Measurements from ENCODE around the gene RBL2.
"Not testable (repeated sequence)": the region's sequence is repeated elsewhere in the genome, so short reads cannot be mapped to it uniquely, and the experiment has no call there.

- not testable (repeated sequence) for TF ChIP-seq TCF7L2 (IDR thresholded peaks at IDR 0.05; ENCODE audit: borderline replicate concordance, extremely low read depth, insufficient read depth, insufficient read length); POLR2AphosphoS5 (IDR thresholded peaks at IDR 0.05; ENCODE audit: low read depth, low read length); CTCF (IDR thresholded peaks at IDR 0.05 in 2 of 3, conservative IDR thresholded peaks at IDR 0.05 in 1 of 3; ENCODE audit: borderline replicate concordance in 1 of 3, insufficient read depth in 1 of 3, low read depth in 2 of 3, low read length in 2 of 3); POLR2A (IDR thresholded peaks at IDR 0.05; ENCODE audit: borderline replicate concordance, extremely low read depth, insufficient read depth, insufficient read length); FOSL1 (IDR thresholded peaks at IDR 0.05; ENCODE audit: low read depth); SIN3A (IDR thresholded peaks at IDR 0.05; ENCODE audit: low read depth); RAD21 (IDR thresholded peaks at IDR 0.05; ENCODE audit: low read depth); JUND (IDR thresholded peaks at IDR 0.05); EZH2 (IDR thresholded peaks at IDR 0.05); MAX (IDR thresholded peaks at IDR 0.05)
Measured at GRCh38 chr16:53539346-53539745, 105.1 kb downstream of the RBL2 start.
